NCI-H510A treated with DMSO at 0.1 percent for 48 hours (cell line): ENCODE data around the gene DUSP10.

ENCODE experiments used
- DNase-seq: peaks from one replicate; lab custom pipeline; 2025; lab: John Stamatoyannopoulos, UW

The DUSP10 gene

DNA sequence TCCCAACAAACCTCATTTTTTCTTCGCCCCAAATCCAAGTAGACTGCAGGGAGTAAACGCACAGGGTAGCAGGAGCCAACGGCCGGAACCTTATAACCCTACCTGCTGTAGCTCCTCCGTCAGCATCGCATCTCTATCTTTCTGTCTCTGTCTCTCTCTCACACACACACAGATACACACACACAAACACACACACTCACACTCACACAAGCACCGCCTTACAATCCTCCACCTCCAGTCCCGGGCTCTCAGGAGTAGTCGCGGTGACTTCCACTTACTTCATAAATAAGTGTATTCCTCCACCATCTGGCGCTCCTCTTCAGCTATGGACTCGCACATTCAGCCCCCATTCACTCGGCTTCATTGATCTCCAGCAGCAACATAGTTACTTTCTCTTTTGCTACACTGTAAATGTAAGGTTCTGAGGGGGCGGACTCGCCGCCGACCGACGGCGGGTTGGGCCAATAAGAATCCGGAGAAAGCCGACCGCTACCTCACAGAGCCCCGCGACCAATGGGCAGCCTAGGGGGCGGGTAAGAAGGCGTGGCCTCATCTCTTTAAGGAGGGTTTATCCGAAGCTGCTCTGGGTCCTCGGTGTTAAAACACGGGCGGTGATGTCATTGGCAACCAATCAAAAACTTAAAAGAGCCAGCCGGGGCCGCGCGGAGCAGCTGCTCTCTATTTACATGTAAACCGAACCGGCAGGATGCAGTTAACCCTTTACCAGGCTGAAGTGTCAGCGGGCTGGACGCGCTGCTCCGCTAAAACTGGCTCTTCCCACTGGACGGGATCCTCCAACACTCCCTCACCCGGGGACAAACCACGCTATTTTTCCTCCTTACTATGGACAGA lies at the start of gene DUSP10:
Gene DUSP10 (minus strand): TSS at position 387 of the 852 bp plus-strand sequence. CDS start 2,345 bp downstream, outside the sequence.
- DNase-seq, result peak; percentile 97

DNA sequence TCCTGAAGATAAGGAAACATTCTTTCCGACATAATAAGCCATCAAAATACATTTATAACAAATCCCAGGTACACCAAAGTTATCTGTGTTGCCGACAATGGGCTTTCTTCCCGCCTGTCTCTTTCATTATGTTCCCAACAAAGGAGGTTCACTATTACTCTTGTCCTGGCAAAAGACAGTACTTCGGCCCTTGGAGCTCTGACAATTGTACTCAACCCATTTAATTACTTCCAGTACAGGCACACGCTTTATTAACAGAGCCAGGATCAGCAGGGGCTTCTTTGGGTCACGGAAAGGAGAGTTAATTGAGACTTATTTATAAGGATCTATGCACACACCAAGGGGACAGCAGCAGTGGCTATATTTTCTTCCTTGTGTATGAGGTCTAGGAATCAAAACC lies 46.6 kb upstream of the DUSP10 start:
- DNase-seq, result no peak

DNA sequence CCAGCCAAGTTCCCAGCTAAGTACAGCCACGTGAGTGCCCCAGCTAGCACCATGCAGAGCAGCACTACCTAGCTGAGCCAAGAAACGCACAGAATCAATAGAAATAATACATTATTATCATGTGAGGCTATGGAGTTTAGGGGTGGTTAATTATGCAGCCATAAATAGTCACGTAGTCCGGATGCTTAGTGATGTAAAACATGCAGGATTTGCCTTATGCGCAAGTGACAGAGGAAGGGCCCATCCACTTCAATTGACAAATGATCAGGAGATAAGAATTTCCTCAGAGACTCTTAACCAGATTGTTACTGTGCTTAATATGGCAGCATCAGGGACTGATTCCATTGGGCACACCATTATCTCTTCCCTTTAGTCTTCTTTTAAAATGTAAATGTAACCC lies 44.8 kb upstream of the DUSP10 start:
- DNase-seq, result no peak

GRCh38 chr1:221783936-221784335 lies 42.0 kb upstream of the DUSP10 start:
- no peak for DNase-seq

- no peak for DNase-seq
These were observed 41.5 kb upstream of the DUSP10 start for GRCh38 chr1:221783437-221783836.

DNA sequence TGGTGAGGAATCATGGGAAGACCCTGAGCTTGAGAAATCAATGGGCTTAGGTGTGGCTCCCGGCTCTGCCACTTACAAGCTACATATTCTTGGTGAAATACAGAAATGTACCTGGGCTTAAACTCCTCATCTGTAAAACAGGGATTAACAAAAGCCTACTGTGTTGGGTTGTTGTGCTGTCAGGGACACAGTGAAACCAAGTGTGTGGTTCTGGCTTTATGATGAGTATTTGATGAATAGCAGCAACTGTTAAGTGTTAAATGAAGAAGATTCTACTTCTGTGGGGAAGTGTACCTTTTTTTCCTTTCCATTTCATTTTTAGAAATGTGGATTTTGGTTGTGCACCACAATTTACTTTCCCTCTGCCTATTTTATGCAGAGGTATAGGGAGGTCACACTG lies 41.1 kb upstream of the DUSP10 start:
- DNase-seq, result no peak

- no peak for DNase-seq
These were observed 40.6 kb upstream of the DUSP10 start for GRCh38 chr1:221782477-221782876.

DNA sequence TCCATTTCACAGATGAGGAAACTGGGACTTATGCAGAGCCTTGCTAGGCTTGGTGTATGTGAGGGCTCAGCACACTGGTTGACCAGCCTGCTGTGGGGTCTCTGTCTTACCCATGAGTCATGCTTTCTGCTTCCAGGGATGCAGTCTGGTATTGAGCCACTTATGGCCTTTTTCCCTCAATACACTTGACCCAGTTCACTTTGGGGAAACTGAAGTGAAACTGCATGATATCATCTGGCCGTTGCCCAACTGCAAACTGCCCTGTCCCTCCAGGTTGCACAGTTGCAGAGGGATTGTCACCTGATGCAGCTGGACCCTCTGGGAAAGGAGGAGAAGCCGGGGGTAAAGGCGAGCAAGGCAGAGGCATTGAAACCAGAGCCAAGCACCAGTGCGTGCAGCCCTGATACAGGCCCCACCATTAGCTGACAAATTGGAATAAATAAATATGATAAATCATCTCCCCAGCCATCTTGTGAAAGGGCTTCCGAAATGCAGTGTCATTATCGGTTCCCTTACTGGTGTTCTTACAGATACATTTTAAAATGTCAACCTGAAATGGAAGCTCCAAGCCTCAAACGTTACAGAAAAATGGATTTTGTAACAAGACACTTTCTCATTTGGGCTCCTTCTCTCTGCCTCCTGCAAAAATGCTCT lies 39.3 kb upstream of the DUSP10 start:
- no peak for DNase-seq

DNA sequence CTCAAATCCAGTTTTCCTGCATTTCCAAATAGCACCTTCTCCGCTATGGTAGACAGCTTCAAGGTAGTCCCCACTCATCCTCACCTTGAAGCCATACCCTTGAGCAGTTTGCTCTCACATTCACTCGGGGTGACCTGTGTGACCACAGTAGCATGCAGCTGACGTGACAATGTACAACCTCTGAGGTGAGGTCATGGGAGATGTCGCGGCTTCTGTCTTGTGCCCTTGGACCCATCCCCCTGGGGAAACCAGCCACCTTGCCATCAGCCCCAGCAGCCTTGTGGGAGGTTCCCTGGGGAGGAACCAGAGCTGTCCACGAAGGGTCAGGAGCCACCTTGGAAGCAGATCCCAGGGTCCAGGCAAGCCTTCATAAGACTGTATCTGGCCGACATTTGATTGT lies 38.3 kb upstream of the DUSP10 start:
- DNase-seq, result no peak

DNA sequence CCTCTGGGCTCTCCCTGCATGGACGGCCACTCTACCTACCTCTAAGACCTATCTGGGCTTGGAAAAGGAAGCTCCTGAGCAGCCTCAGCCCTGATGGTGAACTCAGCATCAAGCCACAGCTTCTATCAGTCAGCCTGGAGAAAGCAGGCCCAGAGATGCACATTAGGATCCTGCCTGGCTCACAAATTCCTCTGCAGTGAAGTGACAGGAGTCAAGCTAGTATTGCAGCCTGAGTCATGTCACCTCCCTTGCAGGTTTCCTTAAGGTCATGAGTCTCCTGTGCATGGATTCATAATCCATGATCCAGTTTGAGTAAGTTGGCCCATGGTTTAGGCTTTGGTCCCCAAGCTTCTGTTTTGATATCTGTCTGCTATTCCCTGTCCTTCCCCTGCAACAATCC lies 37.9 kb upstream of the DUSP10 start:
- DNase-seq, result no peak

DNA sequence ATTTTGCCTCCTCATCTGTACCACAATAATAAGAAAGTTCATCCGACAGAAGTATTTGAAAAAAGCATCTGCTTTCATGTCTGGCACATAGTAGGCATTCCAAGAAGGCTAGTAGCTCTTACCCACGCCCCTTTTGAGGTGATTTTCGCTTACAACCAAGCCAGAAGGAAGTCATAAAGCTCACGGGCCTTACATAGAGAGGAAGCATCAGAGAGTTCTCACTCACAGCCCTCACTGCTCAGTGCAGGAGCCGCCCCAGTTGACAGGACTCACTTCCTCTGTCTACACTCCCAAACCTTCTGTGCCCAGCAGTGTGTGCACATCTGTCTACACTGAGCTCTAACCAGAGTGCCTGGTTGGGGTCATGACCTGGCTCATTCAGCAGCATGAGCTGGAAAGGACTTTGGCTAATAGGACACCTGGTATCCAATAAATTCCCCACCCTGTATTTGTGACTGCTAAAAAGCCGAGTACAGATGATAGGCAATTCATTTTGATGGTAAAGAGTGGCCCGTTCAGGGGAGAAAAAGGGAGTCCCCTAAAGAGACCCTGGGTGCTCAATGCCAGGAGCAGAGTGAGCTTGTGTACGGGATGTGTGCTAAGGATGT lies 36.8 kb upstream of the DUSP10 start:
- DNase-seq, result no peak

GRCh38 chr1:221778125-221778524 lies 36.2 kb upstream of the DUSP10 start:
- no peak for DNase-seq

DNA sequence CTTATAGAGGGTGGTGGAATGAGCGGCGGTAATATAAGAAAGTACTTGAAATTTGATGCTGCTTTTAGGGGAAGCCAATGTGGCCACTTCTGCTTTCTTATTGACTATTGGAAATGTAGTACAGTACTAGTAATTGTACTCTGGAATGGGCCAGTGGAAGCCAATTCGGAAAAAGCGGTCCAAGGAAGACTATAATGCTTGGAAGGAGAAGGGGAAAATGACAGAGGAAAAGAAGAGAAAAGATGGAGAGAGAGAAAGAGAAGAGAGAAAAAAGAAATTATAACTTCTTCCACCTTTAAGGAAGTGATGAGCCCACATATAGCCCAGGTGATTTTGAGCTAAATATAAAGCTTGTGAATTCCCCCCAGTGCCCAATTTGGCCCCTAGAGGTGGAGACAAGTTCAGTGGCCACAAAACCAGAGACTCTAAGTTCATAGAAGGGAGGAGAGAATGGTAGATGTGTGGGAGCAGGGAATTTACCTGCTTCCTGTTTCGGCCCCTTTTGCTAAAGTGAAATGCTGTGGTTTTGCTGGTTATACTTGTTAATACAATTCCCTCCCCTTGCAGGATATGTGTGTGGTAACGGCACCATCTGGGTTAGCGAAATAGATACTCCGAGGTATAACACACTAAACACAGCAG lies 35.7 kb upstream of the DUSP10 start:
- no peak for DNase-seq

DNA sequence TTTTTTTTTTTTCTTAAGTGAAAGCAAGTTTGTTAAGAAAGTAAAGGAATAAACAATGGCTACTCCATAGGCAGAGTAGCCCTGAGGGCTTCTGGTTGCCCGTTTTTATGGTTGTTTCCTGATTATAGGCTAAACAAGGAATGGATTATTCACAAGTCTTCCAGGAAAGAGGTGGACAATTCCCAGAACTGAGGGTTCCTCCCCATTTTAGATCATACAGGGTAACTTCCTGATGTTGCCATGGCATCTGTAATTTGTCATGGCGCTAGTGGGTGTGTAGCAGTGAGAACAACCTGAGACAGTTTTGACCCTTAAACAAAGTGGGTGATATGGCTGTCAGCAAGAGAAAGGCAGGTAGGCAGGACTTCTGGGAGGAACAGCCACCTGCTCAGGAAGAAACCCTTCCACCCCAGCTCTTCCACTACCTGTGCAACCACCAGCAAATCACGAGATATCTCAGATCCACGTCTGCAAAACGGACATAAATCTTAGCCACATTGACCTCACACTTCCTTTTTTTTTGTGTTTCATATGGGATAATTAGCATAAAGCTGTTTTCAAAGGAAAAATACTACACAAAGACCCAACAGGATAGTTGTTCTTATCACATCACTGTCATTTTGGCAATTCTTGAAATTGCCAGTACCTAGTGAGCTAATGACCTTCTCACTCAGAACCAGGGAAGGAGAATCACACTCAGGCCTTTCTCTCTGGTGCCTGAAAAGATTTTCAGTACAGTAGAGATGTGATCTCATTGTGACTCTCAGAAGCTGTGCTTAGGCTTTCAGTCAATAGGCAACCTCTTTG lies 34.8 kb upstream of the DUSP10 start:
- no peak for DNase-seq

GRCh38 chr1:221775206-221775605 lies 33.3 kb upstream of the DUSP10 start:
- DNase-seq, result no peak

DNA sequence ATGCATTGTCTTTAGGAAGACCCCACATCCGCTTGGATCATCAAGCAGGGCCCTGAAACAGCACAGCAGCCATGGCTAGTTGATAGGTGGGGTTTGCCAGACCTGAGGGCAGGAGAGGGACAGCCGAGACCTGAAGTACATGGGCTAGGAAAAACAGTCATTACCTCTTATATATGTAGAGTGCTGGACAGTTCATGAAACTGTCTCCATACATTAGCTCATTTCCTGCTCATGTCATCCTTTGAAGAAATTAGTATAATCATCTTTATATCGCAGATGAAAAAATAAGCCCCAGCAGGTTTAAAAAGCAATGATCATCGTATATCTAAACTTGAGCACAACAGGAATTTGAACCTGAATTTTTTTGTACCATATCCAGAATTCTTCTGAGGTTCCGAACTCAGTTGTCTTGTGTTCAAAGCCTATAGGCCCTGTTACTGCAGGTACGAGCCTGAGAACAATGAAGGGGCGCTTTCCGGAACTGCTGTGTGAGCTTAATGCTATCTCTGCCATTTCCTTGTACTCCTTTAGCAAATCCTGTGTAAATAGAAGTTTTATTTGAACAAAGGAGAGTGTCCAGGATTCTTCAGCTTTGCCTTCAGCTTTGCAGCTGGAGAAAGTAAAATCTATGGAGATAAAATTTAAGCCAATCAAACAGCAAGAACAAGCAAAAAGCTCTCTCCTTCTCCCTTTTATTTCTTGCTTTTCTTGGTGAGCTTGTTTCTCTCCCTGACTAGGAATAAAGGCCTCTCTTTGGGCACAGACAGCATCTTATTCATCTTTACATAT lies 32.4 kb upstream of the DUSP10 start:
- no peak for DNase-seq

- no peak for DNase-seq
These were observed 31.5 kb upstream of the DUSP10 start for GRCh38 chr1:221773383-221773782.

GRCh38 chr1:221772117-221772516 lies 30.2 kb upstream of the DUSP10 start:
- DNase-seq, result no peak

DNA sequence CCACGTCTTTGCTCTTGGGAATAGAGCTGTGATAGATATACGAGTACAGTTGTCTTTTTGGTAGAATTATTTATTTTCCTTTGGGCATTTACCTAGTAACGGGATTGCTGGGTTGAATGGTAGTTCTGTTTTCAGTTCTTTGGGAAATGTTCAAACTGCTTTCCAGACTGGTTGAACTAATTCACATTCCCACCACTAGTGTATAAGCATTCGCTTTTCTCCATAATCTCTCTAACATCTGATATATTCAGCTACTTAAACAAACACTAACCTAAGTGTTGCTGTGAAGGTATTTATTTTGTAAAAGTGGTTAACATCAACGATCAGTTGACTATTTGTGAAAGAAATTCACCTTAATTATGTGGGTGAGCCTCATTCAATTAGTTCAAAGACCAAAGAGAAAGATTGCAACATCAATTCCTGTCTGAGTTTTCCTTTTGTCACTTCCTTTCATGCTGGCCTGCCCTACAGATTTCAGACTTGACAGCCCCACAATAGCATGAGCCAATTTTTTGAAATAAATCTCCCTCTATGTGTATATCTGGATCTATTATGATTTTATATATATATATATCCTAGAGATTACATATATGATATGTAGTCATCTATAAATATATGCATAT lies 26.7 kb upstream of the DUSP10 start:
- DNase-seq, result no peak

DNA sequence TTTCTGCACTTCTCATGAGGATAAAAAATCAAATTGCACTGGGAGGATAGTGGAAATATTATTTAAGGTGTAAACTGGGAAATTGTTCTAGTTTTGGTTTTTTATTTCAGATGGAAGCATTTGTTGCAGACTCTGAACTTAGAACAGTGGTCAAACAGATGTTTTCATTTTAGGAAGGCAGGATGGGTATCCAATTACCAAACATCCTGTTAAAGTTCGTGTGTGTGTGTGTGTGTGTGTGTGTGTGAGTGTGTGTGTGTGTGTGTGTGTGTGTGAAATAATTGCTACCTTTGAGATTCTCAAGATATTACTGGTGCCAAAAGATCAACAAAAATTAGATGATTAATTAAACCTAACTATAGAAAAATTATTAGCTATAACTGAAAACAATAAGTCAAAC lies 24.3 kb upstream of the DUSP10 start:
- peak; percentile 2 for DNase-seq

DNA sequence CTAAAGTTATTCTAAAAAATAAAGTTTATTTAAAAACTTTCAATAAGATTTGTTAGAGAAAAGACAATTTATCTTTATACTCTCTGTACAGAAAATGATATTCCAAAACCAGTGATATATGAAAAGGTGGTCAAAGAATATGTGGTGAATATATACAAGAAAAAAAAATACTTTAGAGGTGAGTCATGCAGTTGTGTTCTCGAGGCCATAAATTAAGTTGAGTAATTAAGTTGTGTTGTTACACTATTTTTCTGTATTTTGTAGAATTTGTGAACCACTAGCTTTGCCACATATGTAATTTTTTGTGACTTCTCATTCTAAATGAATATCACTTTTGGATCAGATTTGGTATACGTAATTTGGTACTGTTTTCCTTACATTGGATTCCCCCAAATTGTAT lies 23.6 kb upstream of the DUSP10 start:
- no peak for DNase-seq
